ENCODE data around the gene FAF2.
"Not testable (repeated sequence)": the region's sequence is repeated elsewhere in the genome, so short reads cannot be mapped to it uniquely, and the experiment has no call there.

Gene FAF2

DNA sequence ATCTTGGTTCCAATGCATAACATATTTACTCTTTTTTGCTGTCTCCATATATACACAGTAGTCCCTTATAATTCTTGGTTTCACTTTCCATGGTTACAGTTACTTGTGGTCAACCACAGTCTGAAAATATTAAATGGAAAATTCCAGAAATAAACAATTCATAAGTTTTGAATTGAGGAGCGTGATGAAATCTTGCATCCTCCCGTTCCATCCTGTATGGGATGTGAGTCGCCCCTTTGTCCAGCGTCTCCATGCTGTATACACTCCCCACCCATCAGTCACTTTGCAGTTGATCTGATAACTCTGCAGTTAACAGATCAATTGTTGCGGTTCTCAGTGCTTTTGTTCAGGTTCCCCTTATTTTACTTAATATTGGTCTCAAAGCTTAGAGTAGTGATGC is 11.5 kb upstream of the FAF2 start:
- no peak overlapping the region for H3K27ac ChIP-seq

DNA sequence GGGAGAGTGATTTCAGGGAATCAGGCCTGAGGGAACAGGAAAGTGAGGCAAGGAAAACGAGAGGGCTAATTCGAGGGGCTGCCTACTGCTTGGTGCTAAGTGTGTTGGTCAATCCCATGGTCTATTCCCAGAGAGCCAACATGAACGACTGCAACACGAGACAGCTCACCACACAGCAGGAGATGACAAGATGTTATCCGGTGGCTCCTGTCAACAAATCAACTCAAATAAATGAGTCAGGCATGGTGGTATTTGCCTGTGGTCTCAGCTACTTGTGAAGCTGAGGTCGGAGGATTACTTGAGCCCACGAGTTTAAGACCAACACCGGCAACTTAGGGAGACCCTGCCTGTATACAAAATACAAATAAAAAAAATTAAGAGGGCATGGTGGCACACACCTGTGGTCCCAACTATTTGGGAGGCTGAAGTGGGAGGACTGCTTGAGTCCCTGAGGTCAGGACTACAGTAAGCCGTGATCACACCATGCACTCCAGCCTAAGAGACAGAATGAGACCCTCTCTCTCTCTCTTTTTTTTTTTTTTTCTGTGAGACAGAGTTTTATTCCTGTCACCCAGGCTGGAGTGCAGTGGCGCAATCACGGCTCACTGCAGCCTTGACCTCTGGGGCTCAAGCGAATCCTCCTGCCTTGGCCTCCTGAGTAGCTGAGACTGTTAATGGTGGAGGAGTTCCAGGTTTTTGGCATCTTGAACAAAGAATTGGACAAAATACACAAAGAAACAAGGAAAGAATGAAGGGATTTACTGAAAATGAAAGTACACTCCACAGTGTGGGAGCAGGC is 9.0 kb upstream of the FAF2 start:
- H3K27ac ChIP-seq = no peak overlapping the region
- TF ChIP-seq, protein P1, sequence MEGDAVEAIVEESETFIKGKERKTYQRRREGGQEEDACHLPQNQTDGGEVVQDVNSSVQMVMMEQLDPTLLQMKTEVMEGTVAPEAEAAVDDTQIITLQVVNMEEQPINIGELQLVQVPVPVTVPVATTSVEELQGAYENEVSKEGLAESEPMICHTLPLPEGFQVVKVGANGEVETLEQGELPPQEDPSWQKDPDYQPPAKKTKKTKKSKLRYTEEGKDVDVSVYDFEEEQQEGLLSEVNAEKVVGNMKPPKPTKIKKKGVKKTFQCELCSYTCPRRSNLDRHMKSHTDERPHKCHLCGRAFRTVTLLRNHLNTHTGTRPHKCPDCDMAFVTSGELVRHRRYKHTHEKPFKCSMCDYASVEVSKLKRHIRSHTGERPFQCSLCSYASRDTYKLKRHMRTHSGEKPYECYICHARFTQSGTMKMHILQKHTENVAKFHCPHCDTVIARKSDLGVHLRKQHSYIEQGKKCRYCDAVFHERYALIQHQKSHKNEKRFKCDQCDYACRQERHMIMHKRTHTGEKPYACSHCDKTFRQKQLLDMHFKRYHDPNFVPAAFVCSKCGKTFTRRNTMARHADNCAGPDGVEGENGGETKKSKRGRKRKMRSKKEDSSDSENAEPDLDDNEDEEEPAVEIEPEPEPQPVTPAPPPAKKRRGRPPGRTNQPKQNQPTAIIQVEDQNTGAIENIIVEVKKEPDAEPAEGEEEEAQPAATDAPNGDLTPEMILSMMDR (IDR thresholded peaks at IDR 0.05) = no peak
- TF ChIP-seq ZFX (IDR thresholded peaks at IDR 0.05; ENCODE audit: borderline replicate concordance) = no peak

More for the DNA sequence above, 11.5 kb upstream of the FAF2 start:
- no peak for TF ChIP-seq ZFX (IDR thresholded peaks at IDR 0.05; ENCODE audit: borderline replicate concordance)
- TF ChIP-seq, protein P1 (IDR thresholded peaks at IDR 0.05) = no peak

DNA sequence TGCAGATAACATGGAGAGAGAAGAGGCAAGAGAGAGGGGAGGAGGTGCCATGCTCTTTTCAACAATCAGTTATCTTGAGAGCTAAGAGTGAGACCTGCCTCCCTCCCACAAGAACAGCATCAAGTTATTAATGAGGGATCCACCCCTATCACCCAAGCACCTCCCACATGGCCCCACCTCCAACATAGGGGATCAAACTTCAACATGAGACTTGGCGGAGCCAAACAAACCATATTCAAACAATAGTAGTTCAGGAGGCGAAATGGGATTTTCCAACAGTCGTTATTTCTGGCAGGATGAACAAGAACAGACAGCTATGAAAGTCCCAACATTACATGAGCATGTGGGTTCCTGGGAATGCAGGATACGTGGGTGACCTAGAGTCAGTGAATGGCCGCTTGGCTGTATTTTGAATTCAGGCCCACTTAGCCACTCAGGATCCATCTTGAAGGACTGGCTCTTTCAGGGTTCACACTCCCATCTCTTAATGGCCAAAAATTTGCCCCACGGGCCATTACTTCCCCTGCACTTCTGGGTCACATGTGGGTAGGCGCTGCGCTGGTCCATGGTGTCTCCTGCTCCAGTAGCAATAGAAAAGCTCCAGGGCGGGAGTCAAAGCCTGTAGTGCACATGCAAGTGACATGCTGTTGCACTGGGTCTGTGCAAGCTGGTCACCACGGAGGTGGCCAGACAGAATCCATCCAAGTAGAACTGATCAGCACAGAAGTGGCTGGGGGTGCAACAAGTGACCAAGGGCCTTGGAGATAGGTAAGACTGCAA is 7.1 kb upstream of the FAF2 start:
- TF ChIP-seq, protein P1 (IDR thresholded peaks at IDR 0.05) = no peak
- no peak for TF ChIP-seq ZFX (IDR thresholded peaks at IDR 0.05; ENCODE audit: borderline replicate concordance)
- no peak overlapping the region for H3K27ac ChIP-seq

DNA sequence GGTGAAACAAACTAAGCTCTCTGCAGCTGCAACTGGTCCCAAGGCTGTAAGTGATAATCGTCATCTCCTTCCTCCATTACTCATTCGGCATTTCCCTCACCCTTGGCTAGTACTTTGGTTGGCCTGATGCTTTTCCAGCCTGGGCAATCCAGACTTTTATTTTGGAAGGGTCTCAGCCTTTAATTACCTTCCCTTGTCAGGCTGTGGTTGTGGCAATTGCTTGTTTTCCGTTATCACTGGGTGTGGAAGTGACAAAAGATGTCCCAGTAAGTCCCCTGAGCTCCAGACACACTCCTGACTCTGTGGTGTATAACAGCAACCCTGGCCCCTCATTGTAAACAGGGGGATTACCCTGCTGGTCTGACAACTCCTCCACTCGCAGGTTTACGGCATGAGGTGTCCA is 6.3 kb upstream of the FAF2 start:
- TF ChIP-seq, protein P1 (IDR thresholded peaks at IDR 0.05) = no peak
- TF ChIP-seq ZFX (IDR thresholded peaks at IDR 0.05; ENCODE audit: borderline replicate concordance) = no peak
- no peak overlapping the region for H3K27ac ChIP-seq

DNA sequence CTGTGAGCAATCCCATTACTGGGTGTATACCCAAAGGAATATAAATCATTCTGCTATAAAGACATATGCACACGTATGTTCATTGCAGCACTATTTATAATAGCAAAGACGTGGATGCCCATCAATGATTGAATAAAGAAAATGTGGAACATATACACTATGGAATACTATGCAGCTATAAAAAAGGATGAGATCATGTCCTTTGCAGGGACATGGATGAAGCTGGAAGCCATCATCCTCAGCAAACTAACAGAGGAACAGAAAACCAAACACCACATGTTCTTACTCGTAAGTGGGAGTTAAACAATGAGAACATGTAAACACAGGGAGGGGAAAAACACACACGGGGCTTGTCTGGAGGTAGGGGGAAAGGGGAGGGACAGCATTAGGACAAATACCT is 5.3 kb upstream of the FAF2 start:
- not testable (repeated sequence) for H3K27ac ChIP-seq

DNA sequence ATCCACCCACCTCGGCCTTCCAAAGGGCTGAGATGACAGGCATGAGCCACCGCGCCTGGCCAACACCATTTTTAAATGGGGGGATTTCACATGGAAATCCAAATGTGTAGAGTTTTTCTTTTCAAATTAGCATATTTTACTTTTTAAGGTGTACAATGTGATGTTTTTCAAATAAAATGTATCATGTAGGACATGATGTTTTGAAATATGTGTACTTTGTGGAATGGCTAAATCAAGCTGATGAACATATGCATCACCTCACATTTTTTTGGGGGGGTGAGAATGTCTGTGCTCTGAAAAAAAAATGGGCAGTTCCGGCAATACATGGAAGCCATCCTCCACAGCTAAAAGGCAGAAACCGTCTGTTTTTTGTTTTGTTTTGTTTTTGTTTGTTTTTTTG is 3.4 kb upstream of the FAF2 start:
- H3K27ac ChIP-seq = no peak overlapping the region
- no peak for TF ChIP-seq ZFX (IDR thresholded peaks at IDR 0.05; ENCODE audit: borderline replicate concordance)
- TF ChIP-seq, protein P1 (IDR thresholded peaks at IDR 0.05) = no peak

DNA sequence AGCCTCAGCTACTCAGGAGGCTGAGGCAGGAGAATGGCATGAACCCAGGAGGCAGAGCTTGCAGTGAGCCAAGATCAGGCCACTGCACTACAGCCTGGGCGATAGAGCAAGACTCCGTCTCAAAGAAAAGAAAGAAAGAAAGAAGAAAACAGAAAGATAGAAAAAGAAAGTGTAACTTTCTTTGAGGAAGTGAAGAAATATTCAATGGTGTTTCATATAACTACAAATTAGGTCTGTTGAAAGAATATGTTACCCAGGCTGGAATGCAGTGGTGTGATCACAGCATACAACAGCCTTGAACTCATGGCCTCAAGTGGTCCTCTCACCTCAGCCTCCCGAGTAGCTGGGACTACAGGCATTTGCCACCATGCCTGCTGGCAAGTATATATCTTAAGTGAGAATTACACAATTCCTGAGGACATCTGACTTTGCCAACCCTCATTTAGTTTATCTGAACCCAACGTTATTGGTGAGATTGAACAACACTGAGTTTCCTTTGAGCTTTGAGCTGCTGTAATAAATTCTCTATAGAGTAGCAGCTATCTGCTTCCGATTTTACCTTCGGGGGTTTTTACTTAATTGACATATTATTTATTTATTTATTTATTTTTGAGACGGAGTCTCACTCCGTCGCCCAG is 2.0 kb upstream of the FAF2 start:
- no peak overlapping the region for H3K27ac ChIP-seq
- TF ChIP-seq, protein P1 (IDR thresholded peaks at IDR 0.05) = no peak
- TF ChIP-seq ZFX (IDR thresholded peaks at IDR 0.05; ENCODE audit: borderline replicate concordance) = no peak

Data from 22Rv1 (cell line).